Kidney (tissue), 14 donors: ENCODE results near the gene LYSMD1. TPM values are rescaled to one million over a fixed set of nuclear protein-coding genes. Genes with fewer than 3 reads are reported as not detected.
"Not testable (repeated sequence)": the region's sequence is repeated elsewhere in the genome, so short reads cannot be mapped to it uniquely, and the experiment has no call there.

Source experiments
- DNase-seq, 5 donors: peaks; one replicate each; pipeline ENCODE4 v3.0.0-alpha.2; 2013 to 2020
- FAIRE-seq: peaks from 2 replicates; lab custom pipeline; 2012; peaks lifted over from hg19 to GRCh38; lab: Jason Lieb, UNC
- H3K27ac ChIP-seq, 2 donors: one replicate each; pipeline ENCODE4 v1.7.0; 2013; ENCODE audit warnings: low read depth in 2 of 2, low read length in 2 of 2, inconsistent platforms in 1 of 2
- H3K27me3 ChIP-seq: one replicate; pipeline ENCODE4 v1.7.1; 2013; ENCODE audit warnings: low read length, inconsistent platforms; ENCODE audit not compliant: control insufficient read depth, insufficient read depth
- H3K36me3 ChIP-seq, 3 donors: one replicate each; pipeline versions ENCODE4 v1.7.0 to v1.7.1; 2013; ENCODE audit warnings: low read length in 3 of 3, control low read depth in 1 of 3, inconsistent platforms in 1 of 3; ENCODE audit not compliant: insufficient read depth in 3 of 3, control insufficient read depth in 2 of 3
- H3K4me1 ChIP-seq, 3 donors: one replicate each; pipeline versions ENCODE4 v1.7.0 to v1.7.1; 2013; ENCODE audit warnings: low read length in 3 of 3, inconsistent platforms in 1 of 3, low read depth in 1 of 3; ENCODE audit not compliant: control insufficient read depth in 2 of 3, insufficient read depth in 2 of 3
- H3K4me3 ChIP-seq, 3 donors: one replicate each; pipeline versions ENCODE4 v1.7.0 to v1.8.1; 2013; ENCODE audit warnings: low read length in 3 of 3, control low read depth in 1 of 3, inconsistent platforms in 1 of 3
- H3K9ac ChIP-seq, 3 donors: one replicate each; pipeline versions ENCODE4 v1.7.0 to v1.7.1; 2013; ENCODE audit warnings: low read length in 3 of 3, control low read depth in 1 of 3, inconsistent platforms in 1 of 3
- H3K9me3 ChIP-seq, 3 donors: one replicate each; pipeline versions ENCODE4 v1.7.0 to v1.7.1; 2013; ENCODE audit warnings: low read length in 3 of 3, control low read depth in 1 of 3, inconsistent platforms in 1 of 3; ENCODE audit not compliant: control insufficient read depth in 2 of 3, insufficient read depth in 1 of 3
- CTCF ChIP-seq: IDR thresholded peaks from 3 replicates; pipeline ENCODE4 v1.5.1; 2012; ENCODE audit warnings: mild to moderate bottlenecking, moderate library complexity, borderline replicate concordance; ENCODE audit not compliant: insufficient read depth; ENCODE audit errors: extremely low read depth
- intact Hi-C: fragments of 100-400 bp; cut with DNase I; formaldehyde crosslinking; loops from one replicate; pipeline ENCODE4 v1.11.1; 2022
- polyA plus RNA-seq: library from polyadenylated mRNA; stranded (reverse); fragments of 350-450 nt; fragmentation: Illumina TruSeq; extraction: RNeasy Lipid Tissue Mini Kit (QIAGEN cat#74804); gene quantifications from one replicate; pipeline ENCODE4 v1.2.3, GENCODE V29; 2014; ENCODE audit warnings: low read depth, low replicate concordance; ENCODE audit not compliant: insufficient read depth
- total RNA-seq: library from RNA; stranded (reverse); fragmentation: NEBNext Ultra II Directional; extraction: Animal tissue kit (Norgen Biotek cat#: 25700); gene quantifications from one replicate; pipeline ENCODE4 v1.2.1, GENCODE V29; 2021
- donor health status: control.
- donor health status: control.
- donor health status: control.
- donor health status: control.
- donor health status: control.
- donor health status: DM: yes; HTN: yes; CAD: no.
- donor health status: Normal renal cell carcinoma (clear cell type).

Gene LYSMD1
- total and polyA plus RNA-seq, 2 donors from 2014 or later: 7.9 to 9.1 TPM

- Histone ChIP-seq H3K27me3 (no peaks in the 10 kb centered on the region), H3K4me1 (peaks cover 0 to 12% (median 6%) of the 10 kb centered on the region in 3 donors), H3K27ac (peak within 1 kb of the TSS; percentile 92 to 96), H3K4me3 (peak within 1 kb of the TSS; percentile 93 to 98 (median 98)), H3K9ac (peak within 1 kb of the TSS; percentile 97 to 98 (median 97)), H3K36me3 (peaks cover 0 to 7% (median 3%) of the 10 kb centered on the region in 3 donors), H3K9me3 (no peaks in the 10 kb centered on the region)
- DNase-seq (peak; percentile 98 to 100 (median 99)), FAIRE-seq (peak; percentile 53)
- no peak for TF ChIP-seq CTCF
- intact Hi-C loops: no loop called here
Measured at GRCh38 chr1:151198254-151199127, 32.8 kb upstream of the LYSMD1 start, which contains the start of gene PIP5K1A. Gene PIP5K1A (plus strand): TSS chr1:151198552. CDS start chr1:151198997, 445 bp downstream.

- H3K36me3 ChIP-seq: peaks cover 0 to 3% (median under 1%) of the 10 kb centered on the region in 3 donors
- TF ChIP-seq CTCF: no peak
- peak overlapping the region; percentile 92 to 96 for H3K27ac ChIP-seq
- no peaks in the 10 kb centered on the region for H3K27me3 ChIP-seq
- no peak for DNase-seq
- intact Hi-C loops: no loop called here
- peak overlapping the region; percentile 55 to 98 (median 97) for H3K9ac ChIP-seq
- no peak for FAIRE-seq
- H3K9me3 ChIP-seq: no peaks in the 10 kb centered on the region
- H3K4me3 ChIP-seq: peak overlapping the region; percentile 93 to 98 (median 98)
- H3K4me1 ChIP-seq: peaks cover 0 to 12% (median 6%) of the 10 kb centered on the region in 3 donors
Measured at GRCh38 chr1:151197863-151198253, 32.2 kb upstream of the LYSMD1 start.

- intact Hi-C loops: no loop called here
- peak overlapping the region in 2 of 3 donors; percentile 10 to 22 for H3K9ac ChIP-seq
Measured at GRCh38 chr1:151196292-151196800, 30.6 kb upstream of the LYSMD1 start.

GRCh38 chr1:151194894-151195594, 29.3 kb upstream of the LYSMD1 start:
- H3K27me3 ChIP-seq, H3K4me3 ChIP-seq, FAIRE-seq, H3K9ac ChIP-seq, H3K9me3 ChIP-seq, H3K27ac ChIP-seq, H3K36me3 ChIP-seq, intact Hi-C loops: not testable (repeated sequence)
- DNase-seq: peak in 3 of 5 donors; percentile 22 to 87 (median 45)
- H3K4me1 ChIP-seq: peaks cover 0 to 15% (median 6%) of the 10 kb centered on the region in 3 donors

More at GRCh38 chr1:151196292-151196800, 30.6 kb upstream of the LYSMD1 start:
- FAIRE-seq (peak; percentile 8), DNase-seq (peak; percentile 59 to 95 (median 63))
- Histone ChIP-seq H3K4me1 (peaks cover 0 to 12% (median 6%) of the 10 kb centered on the region in 3 donors), H3K4me3 (peak overlapping the region; percentile 16 to 44 (median 23)), H3K36me3 (no peaks in the 10 kb centered on the region), H3K27me3 (no peaks in the 10 kb centered on the region), H3K9me3 (no peaks in the 10 kb centered on the region), H3K27ac (peak overlapping the region; percentile 23 to 60)
- peak; percentile 63 for TF ChIP-seq CTCF
